H1 (cell line): ENCODE data around the gene SCAPER. TPM values are rescaled to one million over a fixed set of nuclear protein-coding genes. Genes with fewer than 3 reads are reported as not detected.

Experiments used
- CTCF ChIA-PET: fragments of 300-600 bp; sonication (Branson Sonifier 250); formaldehyde crosslinking; loops from one replicate; lab custom pipeline; 2021; ENCODE audit not compliant: partially characterized antibody; lab: Charles Lee
- POLR2A ChIA-PET: fragments of 300-600 bp; sonication (Branson Sonifier 250); formaldehyde crosslinking; loops from one replicate; lab custom pipeline; 2021; ENCODE audit warnings: inconsistent platforms; ENCODE audit not compliant: partially characterized antibody; lab: Charles Lee
- DNase-seq, 2 experiments: peaks; one replicate each; pipeline versions ENCODE4 v3.0.0 to v3.0.0-alpha.2; 2010 to 2022; ENCODE audit warnings: low spot score in 2 of 2, low read depth in 1 of 2, mixed read lengths in 1 of 2
- FAIRE-seq: peaks from 2 replicates; lab custom pipeline; 2011; peaks lifted over from hg19 to GRCh38; lab: Jason Lieb, UNC
- H2AFZ ChIP-seq: 2 replicates; pipeline ENCODE4 v1.8.1; 2012; ENCODE audit warnings: low read length, inconsistent platforms
- H2AK5ac ChIP-seq: 2 replicates; pipeline ENCODE4 v1.6.1; 2013; ENCODE audit warnings: low read depth, low read length
- H2BK120ac ChIP-seq: replicated peaks from 2 replicates; pipeline ENCODE3; 2013; ENCODE audit warnings: low read depth, low read length, inconsistent platforms
- H2BK12ac ChIP-seq: 2 replicates; pipeline ENCODE4 v1.6.1; 2013; ENCODE audit warnings: low read depth, low read length
- H2BK15ac ChIP-seq: 2 replicates; pipeline ENCODE4 v1.6.1; 2013; ENCODE audit warnings: low read length
- H2BK20ac ChIP-seq: 2 replicates; pipeline ENCODE4 v1.6.1; 2013; ENCODE audit warnings: low read length
- H2BK5ac ChIP-seq: 2 replicates; pipeline ENCODE4 v1.6.1; 2013; ENCODE audit warnings: low read depth, low read length
- H3K14ac ChIP-seq: 2 replicates; pipeline ENCODE4 v1.6.1; 2013; ENCODE audit warnings: inconsistent platforms; ENCODE audit not compliant: insufficient read length
- H3K18ac ChIP-seq: 2 replicates; pipeline ENCODE4 v1.6.1; 2013; ENCODE audit warnings: low read length; ENCODE audit errors: extremely low read depth
- H3K23ac ChIP-seq: 2 replicates; pipeline ENCODE4 v1.6.1; 2013; ENCODE audit warnings: inconsistent platforms; ENCODE audit not compliant: insufficient read length
- H3K23me2 ChIP-seq: 2 replicates; pipeline ENCODE4 v1.6.1; 2013; ENCODE audit warnings: low read depth, low read length
- H3K27ac ChIP-seq: 2 replicates; pipeline ENCODE4 v1.6.1; 2011; ENCODE audit warnings: low read depth, low read length, inconsistent platforms
- H3K27me3 ChIP-seq, 4 experiments: replicated peaks in 1 of 4; 1 replicate in 1 of 4; 2 replicates in 3 of 4; pipeline versions ENCODE4 v1.6.1 to v1.8.1; 2011 to 2013; ENCODE audit warnings: low read length in 3 of 4, mild to moderate bottlenecking in 3 of 4, inconsistent platforms in 2 of 4, mixed read lengths in 2 of 4, moderate library complexity in 1 of 4; ENCODE audit not compliant: control insufficient read depth in 3 of 4, insufficient read depth in 3 of 4; ENCODE audit errors: extremely low read depth in 1 of 4
- H3K36me3 ChIP-seq, 4 experiments: 2 replicates each; pipeline versions ENCODE4 v1.6.1 to v1.8.1; 2011 to 2013; ENCODE audit warnings: mild to moderate bottlenecking in 4 of 4, low read length in 3 of 4, moderate library complexity in 2 of 4, control low read depth in 1 of 4, inconsistent platforms in 1 of 4; ENCODE audit not compliant: insufficient read depth in 4 of 4, control insufficient read depth in 2 of 4
- H3K4ac ChIP-seq: replicated peaks from 2 replicates; pipeline ENCODE3; 2013; ENCODE audit warnings: low read length, low read depth, mixed read lengths, inconsistent platforms; ENCODE audit not compliant: insufficient read length
- H3K4me1 ChIP-seq, 4 experiments: replicated peaks in 1 of 4; 1 replicate in 1 of 4; 2 replicates in 3 of 4; pipeline versions ENCODE4 v1.6.1 to v1.8.1; 2011 to 2013; ENCODE audit warnings: low read length in 3 of 4, inconsistent platforms in 2 of 4, mixed read lengths in 1 of 4; ENCODE audit not compliant: insufficient read depth in 4 of 4, control insufficient read depth in 3 of 4
- H3K4me2 ChIP-seq, 2 experiments: 2 replicates each; pipeline versions ENCODE4 v1.6.1 to v1.8.1; 2011 to 2013; ENCODE audit warnings: low read depth in 2 of 2, low read length in 2 of 2, control low read depth in 1 of 2, inconsistent platforms in 1 of 2, mild to moderate bottlenecking in 1 of 2; ENCODE audit not compliant: insufficient read depth in 1 of 2
- H3K4me3 ChIP-seq, 4 experiments: fragments of 200-600, 300-600 bp in 1 of 4; sonication (generic), shearing (Covaris generic), sonication (Bioruptor Twin) in 1 of 4; 2 replicates each; pipeline versions ENCODE4 v1.5.1 to v1.8.1; 2011 to 2016; ENCODE audit warnings: low read length in 4 of 4, low read depth in 3 of 4, control low read depth in 2 of 4, inconsistent platforms in 2 of 4, mild to moderate bottlenecking in 2 of 4, mixed read lengths in 1 of 4, moderate library complexity in 1 of 4; ENCODE audit not compliant: insufficient read depth in 2 of 4; ENCODE audit errors: extremely low read depth in 1 of 4
- H3K56ac ChIP-seq: replicated peaks from 2 replicates; pipeline ENCODE3; 2013; ENCODE audit warnings: low read depth, mild to moderate bottlenecking, mixed read lengths, low read length, inconsistent platforms; ENCODE audit not compliant: insufficient read length
- H3K79me1 ChIP-seq: 2 replicates; pipeline ENCODE4 v1.6.1; 2013; ENCODE audit warnings: low read depth, low read length, control low read depth
- H3K79me2 ChIP-seq, 2 experiments: 2 replicates each; pipeline versions ENCODE4 v1.6.1 to v1.8.1; 2012 to 2013; ENCODE audit warnings: low read length in 2 of 2, mild to moderate bottlenecking in 2 of 2, inconsistent platforms in 1 of 2; ENCODE audit not compliant: insufficient read depth in 2 of 2, control insufficient read depth in 1 of 2
- H3K9ac ChIP-seq, 4 experiments: replicated peaks in 1 of 4; 1 replicate in 1 of 4; 2 replicates in 3 of 4; pipeline versions ENCODE4 v1.6.1 to v1.8.1; 2011 to 2013; ENCODE audit warnings: low read depth in 3 of 4, low read length in 3 of 4, control low read depth in 2 of 4, mild to moderate bottlenecking in 2 of 4, moderate library complexity in 2 of 4, inconsistent platforms in 1 of 4; ENCODE audit errors: extremely low read depth in 1 of 4
- H3K9me3 ChIP-seq, 2 experiments: 2 replicates each; pipeline versions ENCODE4 v1.6.1 to v1.8.1; 2012 to 2013; ENCODE audit warnings: mild to moderate bottlenecking in 2 of 2, moderate library complexity in 2 of 2, control low read depth in 1 of 2, inconsistent platforms in 1 of 2, low read depth in 1 of 2, low read length in 1 of 2, mixed read lengths in 1 of 2; ENCODE audit not compliant: insufficient read depth in 2 of 2
- H4K20me1 ChIP-seq, 2 experiments: replicated peaks in 1 of 2; 2 replicates each; pipeline versions ENCODE3 to v1.8.1; 2011 to 2013; ENCODE audit warnings: inconsistent platforms in 2 of 2, low read length in 2 of 2, mild to moderate bottlenecking in 1 of 2; ENCODE audit not compliant: insufficient read depth in 2 of 2, control insufficient read depth in 1 of 2
- H4K5ac ChIP-seq: 2 replicates; pipeline ENCODE4 v1.6.1; 2013; ENCODE audit warnings: low read length, low read depth, mixed read lengths, inconsistent platforms; ENCODE audit not compliant: insufficient read length
- H4K8ac ChIP-seq: 2 replicates; pipeline ENCODE4 v1.8.0; 2013; ENCODE audit warnings: mild to moderate bottlenecking, moderate library complexity, low read length, inconsistent platforms; ENCODE audit not compliant: insufficient read depth; ENCODE audit errors: extremely low read depth
- H4K91ac ChIP-seq: replicated peaks from 2 replicates; pipeline ENCODE3; 2013; ENCODE audit warnings: low read length, mixed read lengths, inconsistent platforms; ENCODE audit not compliant: insufficient read length
- ATF3 ChIP-seq: IDR thresholded peaks from 2 replicates; pipeline ENCODE4 v1.6.1; 2011; ENCODE audit warnings: low read depth, mild to moderate bottlenecking, low read length; ENCODE audit not compliant: insufficient read depth
- CHD2 ChIP-seq: IDR thresholded peaks from 2 replicates; pipeline ENCODE4 v1.6.1; 2012; ENCODE audit warnings: low read length, improper control_type of control experiment
- EZH2 ChIP-seq: fragments of 200-600 bp; sonication (generic); IDR thresholded peaks from 2 replicates; pipeline ENCODE4 v1.7.1; 2012; ENCODE audit warnings: low read depth, mild to moderate bottlenecking, moderate library complexity, low read length, inconsistent platforms; ENCODE audit not compliant: severe bottlenecking
- JUND ChIP-seq: IDR thresholded peaks from 2 replicates; pipeline ENCODE4 v1.6.1; 2011; ENCODE audit warnings: mild to moderate bottlenecking, improper control_type of control experiment, low read length
- KDM1A ChIP-seq: fragments of 200-600, 300-600 bp; sonication (generic); IDR thresholded peaks from 2 replicates; pipeline ENCODE4 v1.7.1; 2016; ENCODE audit warnings: mild to moderate bottlenecking, low read length, borderline replicate concordance
- MAFK ChIP-seq: IDR thresholded peaks from 2 replicates; pipeline ENCODE4 v1.6.1; 2012; ENCODE audit warnings: low read depth, mild to moderate bottlenecking, improper control_type of control experiment, low read length
- NRF1 ChIP-seq: IDR thresholded peaks from 2 replicates; pipeline ENCODE4 v1.6.1; 2011; ENCODE audit warnings: mild to moderate bottlenecking, low read depth, low read length, improper control_type of control experiment
- RFX5 ChIP-seq: IDR thresholded peaks from 2 replicates; pipeline ENCODE4 v1.6.1; 2011; ENCODE audit warnings: low read depth, low read length, improper control_type of control experiment, borderline replicate concordance
- RNF2 ChIP-seq: fragments of 200-900, 300-1000 bp; sonication (generic); IDR thresholded peaks from 2 replicates; pipeline ENCODE4 v1.7.1; 2016; ENCODE audit warnings: borderline replicate concordance, low read depth, mild to moderate bottlenecking, antibody characterized with exemption, low read length; ENCODE audit not compliant: poor library complexity, severe bottlenecking; ENCODE audit errors: missing control alignments
- SAP30 ChIP-seq: fragments of 300-600 bp; sonication (generic); IDR thresholded peaks from 2 replicates; pipeline ENCODE4 v1.7.1; 2012; ENCODE audit warnings: low read length, moderate library complexity, mild to moderate bottlenecking, inconsistent platforms; ENCODE audit not compliant: insufficient read depth, insufficient replicate concordance
- TAF7 ChIP-seq: optimal IDR thresholded peaks from 2 replicates; pipeline ENCODE3; 2011; ENCODE audit warnings: low read depth, mild to moderate bottlenecking, inconsistent platforms, low read length, moderate library complexity, borderline replicate concordance
- TCF12 ChIP-seq: IDR thresholded peaks from 2 replicates; pipeline ENCODE4 v1.6.1; 2011; ENCODE audit warnings: low read depth, mild to moderate bottlenecking, low read length
- WGBS, 2 experiments: shearing (Covaris generic) in 1 of 2; methylation state at CpG; one replicate each; pipeline versions ENCODE4 v1.1.6 to v1.1.7; 2013 to 2015; ENCODE audit warnings: low lambda C conversion rate in 2 of 2, mixed read lengths in 2 of 2, inconsistent platforms in 1 of 2, low coverage in 1 of 2, missing lambda C conversion rate in 1 of 2; ENCODE audit not compliant: insufficient replicate concordance in 2 of 2, insufficient coverage in 1 of 2, insufficient read length in 1 of 2; ENCODE audit errors: extremely low coverage in 1 of 2, missing lambda C conversion rate in 1 of 2; 5-methylcytosine and 5-hydroxymethylcytosine counted together
- polyA plus RNA-seq, 7 experiments: library from polyadenylated mRNA; depleted of rRNA in 3 of 7; stranded (reverse) in 5 of 7; unstranded in 2 of 7; fragments of >200 nt in 5 of 7; fragments of 200-250 nt in 2 of 7; gene quantifications; 1 replicate in 5 of 7; 2 replicates in 1 of 7; 4 replicates in 1 of 7; pipeline versions ENCODE4 v1.2.1 to v1.2.3, GENCODE V29; 2011 to 2013; ENCODE audit warnings: missing spikeins in 2 of 7, mixed read lengths in 2 of 7
- total RNA-seq: library from RNA; stranded (reverse); fragmentation: NEBNext Ultra II Directional; extraction: Animal tissue kit (Norgen Biotek cat#: 25700); gene quantifications from 2 replicates; pipeline ENCODE4 v1.2.1, GENCODE V29; 2021

The SCAPER gene
- total and polyA plus RNA-seq, 2 of the 8 experiments (the other 6 are each of a cell fraction or from before 2014, with no cell fraction given): 1.6 to 6.8 TPM

GRCh38 chr15:76668900-76669299 is 236.2 kb downstream of the SCAPER start:
- H3K27ac ChIP-seq: no peak overlapping the region
- H3K9me3 ChIP-seq: no peaks in the 10 kb centered on the region
- H3K4me1 ChIP-seq: no peaks in the 10 kb centered on the region
- H2BK12ac ChIP-seq: no peak overlapping the region
- H3K4me3 ChIP-seq: no peak overlapping the region
- H3K18ac ChIP-seq: no peak overlapping the region
- no peak overlapping the region for H2BK120ac ChIP-seq
- no peak overlapping the region for H3K56ac ChIP-seq
- H3K23me2 ChIP-seq: no peaks in the 10 kb centered on the region
- H2AK5ac ChIP-seq: no peak overlapping the region
- no peak overlapping the region for H4K91ac ChIP-seq
- POLR2A ChIA-PET: no interaction called here
- no peak for FAIRE-seq
- CTCF ChIA-PET: no interaction called here
- no peak overlapping the region for H3K14ac ChIP-seq
- no peaks in the 10 kb centered on the region for H4K20me1 ChIP-seq
- no peak for DNase-seq
- no peak overlapping the region for H4K5ac ChIP-seq
- no peak overlapping the region for H2BK15ac ChIP-seq
- no peaks in the 10 kb centered on the region for H3K36me3 ChIP-seq
- H2BK5ac ChIP-seq: no peak overlapping the region
- no peaks in the 10 kb centered on the region for H3K27me3 ChIP-seq
- no peak overlapping the region for H4K8ac ChIP-seq
- H3K4ac ChIP-seq: no peak overlapping the region
- no peaks in the 10 kb centered on the region for H3K79me1 ChIP-seq
- no peak overlapping the region for H3K23ac ChIP-seq
- H3K79me2 ChIP-seq: no peaks in the 10 kb centered on the region
- no peak overlapping the region for H2AFZ ChIP-seq
- no peak overlapping the region for H3K9ac ChIP-seq
- 90% methylated on average over 2 of the region's 2 CpGs; no CpG with 5 or more reads in 1 of the 2 experiments for WGBS, 2 experiments
- no peak overlapping the region for H3K4me2 ChIP-seq
- no peak overlapping the region for H2BK20ac ChIP-seq
- no peak for TF ChIP-seq CHD2
- TF ChIP-seq NRF1: no peak
- no peak for TF ChIP-seq KDM1A
- TF ChIP-seq TCF12: no peak
- no peak for TF ChIP-seq SAP30
- no peak for TF ChIP-seq RNF2
- no peak for TF ChIP-seq ATF3
- no peak for TF ChIP-seq TAF7
- TF ChIP-seq RFX5: no peak
- TF ChIP-seq MAFK: no peak
- TF ChIP-seq JUND: no peak
- TF ChIP-seq EZH2: no peak
